Measurements from ENCODE around the gene XXYLT1. TPM values are rescaled to one million over a fixed set of nuclear protein-coding genes. Genes with fewer than 3 reads are reported as not detected.

Gene XXYLT1
- polyA plus RNA-seq, 1 donor (not counting 4 experiments of a cell fraction or from before 2014, with no cell fraction given) = 11.1 TPM

- no peak for DNase-seq (ENCODE audit: low read depth, low spot score)
- H3K4me2 ChIP-seq (ENCODE audit: control insufficient read depth, extremely low read depth, insufficient read depth, low read depth, low read length) = no peak overlapping the region
- H4K20me1 ChIP-seq (ENCODE audit: control insufficient read depth, extremely low read depth, insufficient read depth, low read length) = no peaks in the 10 kb centered on the region
- no peak overlapping the region for H3K27ac ChIP-seq (ENCODE audit: control insufficient read depth, insufficient read depth, low read length)
- no peak overlapping the region for H2AFZ ChIP-seq (ENCODE audit: control insufficient read depth, low read length)
- no peaks in the 10 kb centered on the region for H3K4me1 ChIP-seq (ENCODE audit: control insufficient read depth, extremely low read depth, insufficient read depth, low read length)
- H3K79me2 ChIP-seq (ENCODE audit: control insufficient read depth, insufficient read depth, low read length) = no peaks in the 10 kb centered on the region
- H3K9me3 ChIP-seq (ENCODE audit: control insufficient read depth, low read depth, low read length) = no peaks in the 10 kb centered on the region
- H3K4me3 ChIP-seq (ENCODE audit: control insufficient read depth in 2 of 3, extremely low read depth in 1 of 3, insufficient read depth in 2 of 3, low read depth in 1 of 3, low read length in 3 of 3) = no peak overlapping the region
- dilution Hi-C loops (cut with MboI; ENCODE audit: extremely low pct_ligation_motif_present, low sequenced_read_pairs) = no loop called here
- H3K36me3 ChIP-seq (ENCODE audit: control insufficient read depth in 2 of 2, extremely low read depth in 1 of 2, insufficient read depth in 2 of 2, low read length in 2 of 2) = no peaks in the 10 kb centered on the region
- H3K27me3 ChIP-seq (ENCODE audit: control insufficient read depth, extremely low read depth, insufficient read depth, low read length) = no peaks in the 10 kb centered on the region
- TF ChIP-seq CTCF (optimal IDR thresholded peaks at IDR 0.05 in 1 of 3, IDR thresholded peaks at IDR 0.05 in 1 of 3, conservative IDR thresholded peaks at IDR 0.05 in 1 of 3; ENCODE audit: extremely low read depth in 1 of 3, insufficient read depth in 2 of 3, low read length in 3 of 3) = no peak
- no peak for TF ChIP-seq EZH2 (IDR thresholded peaks at IDR 0.05; ENCODE audit: low read length)
- H3K9me1 ChIP-seq (ENCODE audit: control insufficient read depth, extremely low read depth, insufficient read depth, low read length) = no peaks in the 10 kb centered on the region
- FAIRE-seq = no peak
- H3K9ac ChIP-seq (ENCODE audit: control insufficient read depth, extremely low read depth, insufficient read depth, low read length) = no peak overlapping the region
These were observed 214.5 kb downstream of the XXYLT1 start for GRCh38 chr3:195056506-195056905.

GRCh38 chr3:195054311-195054710 lies 216.6 kb downstream of the XXYLT1 start:
- H3K9me3 ChIP-seq (ENCODE audit: control insufficient read depth, low read depth, low read length) = no peaks in the 10 kb centered on the region
- H2AFZ ChIP-seq (ENCODE audit: control insufficient read depth, low read length) = no peak overlapping the region
- H3K4me1 ChIP-seq (ENCODE audit: control insufficient read depth, extremely low read depth, insufficient read depth, low read length) = no peaks in the 10 kb centered on the region
- H3K27ac ChIP-seq (ENCODE audit: control insufficient read depth, insufficient read depth, low read length) = no peak overlapping the region
- H3K79me2 ChIP-seq (ENCODE audit: control insufficient read depth, insufficient read depth, low read length) = no peaks in the 10 kb centered on the region
- FAIRE-seq = no peak
- no peak overlapping the region for H3K4me2 ChIP-seq (ENCODE audit: control insufficient read depth, extremely low read depth, insufficient read depth, low read depth, low read length)
- H3K36me3 ChIP-seq (ENCODE audit: control insufficient read depth in 2 of 2, extremely low read depth in 1 of 2, insufficient read depth in 2 of 2, low read length in 2 of 2) = no peaks in the 10 kb centered on the region
- no peaks in the 10 kb centered on the region for H4K20me1 ChIP-seq (ENCODE audit: control insufficient read depth, extremely low read depth, insufficient read depth, low read length)
- TF ChIP-seq CTCF (optimal IDR thresholded peaks at IDR 0.05 in 1 of 3, IDR thresholded peaks at IDR 0.05 in 1 of 3, conservative IDR thresholded peaks at IDR 0.05 in 1 of 3; ENCODE audit: extremely low read depth in 1 of 3, insufficient read depth in 2 of 3, low read length in 3 of 3) = no peak
- no peak for TF ChIP-seq EZH2 (IDR thresholded peaks at IDR 0.05; ENCODE audit: low read length)
- dilution Hi-C loops (cut with MboI; ENCODE audit: extremely low pct_ligation_motif_present, low sequenced_read_pairs) = no loop called here
- no peak overlapping the region for H3K9ac ChIP-seq (ENCODE audit: control insufficient read depth, extremely low read depth, insufficient read depth, low read length)
- no peak for DNase-seq (ENCODE audit: low read depth, low spot score)
- H3K9me1 ChIP-seq (ENCODE audit: control insufficient read depth, extremely low read depth, insufficient read depth, low read length) = no peaks in the 10 kb centered on the region
- H3K27me3 ChIP-seq (ENCODE audit: control insufficient read depth, extremely low read depth, insufficient read depth, low read length) = no peaks in the 10 kb centered on the region
- no peak overlapping the region for H3K4me3 ChIP-seq (ENCODE audit: control insufficient read depth in 2 of 3, extremely low read depth in 1 of 3, insufficient read depth in 2 of 3, low read depth in 1 of 3, low read length in 3 of 3)
